Effector memory CD4-positive, alpha-beta T cell (primary cell): ENCODE results near the gene EGFR.

Source experiments
- DNase-seq, 3 donors: peaks; one replicate each; pipeline ENCODE4 v3.0.0-alpha.2; 2020
- H3K27ac ChIP-seq: 2 replicates; pipeline ENCODE4 v1.7.0; 2013; ENCODE audit warnings: mild to moderate bottlenecking, low read length, moderate library complexity; ENCODE audit not compliant: insufficient read depth, poor library complexity, severe bottlenecking
- H3K27me3 ChIP-seq: replicated peaks from 2 replicates; pipeline ENCODE4 v1.7.0; 2013; ENCODE audit warnings: mild to moderate bottlenecking, low read length; ENCODE audit not compliant: insufficient read depth, control insufficient read depth, poor library complexity, severe bottlenecking
- H3K36me3 ChIP-seq: 2 replicates; pipeline ENCODE4 v1.7.0; 2013; ENCODE audit warnings: mild to moderate bottlenecking, low read length, moderate library complexity; ENCODE audit not compliant: control insufficient read depth, insufficient read depth
- H3K4me1 ChIP-seq: 2 replicates; pipeline ENCODE4 v1.7.0; 2013; ENCODE audit warnings: low read length, mild to moderate bottlenecking; ENCODE audit not compliant: control insufficient read depth, insufficient read depth, poor library complexity, severe bottlenecking
- H3K4me3 ChIP-seq: 2 replicates; pipeline ENCODE4 v1.7.0; 2013; ENCODE audit warnings: low read length, low read depth, mild to moderate bottlenecking; ENCODE audit not compliant: insufficient read depth, poor library complexity, severe bottlenecking
- H3K9me3 ChIP-seq: 2 replicates; pipeline ENCODE4 v1.7.0; 2013; ENCODE audit warnings: mild to moderate bottlenecking, low read length, moderate library complexity; ENCODE audit not compliant: control insufficient read depth

The EGFR gene

GRCh38 chr7:55142919-55143600 is 124.2 kb downstream of the EGFR start:
- Histone ChIP-seq H3K36me3 (no peaks in the 10 kb centered on the region), H3K4me3 (no peak overlapping the region), H3K27me3 (no peaks in the 10 kb centered on the region), H3K9me3 (no peaks in the 10 kb centered on the region), H3K4me1 (no peaks in the 10 kb centered on the region), H3K27ac (no peak overlapping the region)
- DNase-seq = no peak

- no peaks in the 10 kb centered on the region for H3K9me3 ChIP-seq
- no peak for DNase-seq
- no peak overlapping the region for H3K4me3 ChIP-seq
- H3K27me3 ChIP-seq = no peaks in the 10 kb centered on the region
- no peaks in the 10 kb centered on the region for H3K36me3 ChIP-seq
- no peaks in the 10 kb centered on the region for H3K4me1 ChIP-seq
- no peak overlapping the region for H3K27ac ChIP-seq
Observed at GRCh38 chr7:55144333-55145317, 125.8 kb downstream of the EGFR start.

- Histone ChIP-seq H3K27me3 (no peaks in the 10 kb centered on the region), H3K9me3 (no peaks in the 10 kb centered on the region), H3K36me3 (no peaks in the 10 kb centered on the region), H3K27ac (no peak overlapping the region), H3K4me1 (no peaks in the 10 kb centered on the region), H3K4me3 (no peak overlapping the region)
- no peak for DNase-seq
Observed at GRCh38 chr7:55145606-55146005, 126.8 kb downstream of the EGFR start.

GRCh38 chr7:55147101-55147500 is 128.3 kb downstream of the EGFR start:
- no peaks in the 10 kb centered on the region for H3K9me3 ChIP-seq
- no peak overlapping the region for H3K4me3 ChIP-seq
- no peaks in the 10 kb centered on the region for H3K4me1 ChIP-seq
- no peaks in the 10 kb centered on the region for H3K27me3 ChIP-seq
- no peak for DNase-seq
- no peak overlapping the region for H3K27ac ChIP-seq
- no peaks in the 10 kb centered on the region for H3K36me3 ChIP-seq

DNA sequence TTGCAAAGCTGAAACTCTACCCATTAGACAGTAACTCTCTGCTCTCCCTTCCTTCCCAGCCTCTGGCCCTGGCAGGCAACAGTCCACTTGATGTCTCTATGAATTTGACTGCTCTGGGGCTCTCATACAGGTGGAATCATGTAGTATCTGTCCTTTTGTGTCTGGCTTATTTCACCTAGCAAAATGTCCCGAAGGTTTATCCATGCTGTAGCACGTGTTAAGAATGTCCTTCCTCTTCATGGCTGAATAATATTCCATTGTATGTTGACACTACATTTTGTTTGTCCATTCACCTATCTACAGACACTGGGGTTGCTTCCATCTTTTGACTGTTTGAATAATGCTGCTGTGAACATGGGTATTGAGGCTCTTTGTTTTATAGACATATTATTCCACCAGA is 128.9 kb downstream of the EGFR start:
- H3K9me3 ChIP-seq = no peaks in the 10 kb centered on the region

DNA sequence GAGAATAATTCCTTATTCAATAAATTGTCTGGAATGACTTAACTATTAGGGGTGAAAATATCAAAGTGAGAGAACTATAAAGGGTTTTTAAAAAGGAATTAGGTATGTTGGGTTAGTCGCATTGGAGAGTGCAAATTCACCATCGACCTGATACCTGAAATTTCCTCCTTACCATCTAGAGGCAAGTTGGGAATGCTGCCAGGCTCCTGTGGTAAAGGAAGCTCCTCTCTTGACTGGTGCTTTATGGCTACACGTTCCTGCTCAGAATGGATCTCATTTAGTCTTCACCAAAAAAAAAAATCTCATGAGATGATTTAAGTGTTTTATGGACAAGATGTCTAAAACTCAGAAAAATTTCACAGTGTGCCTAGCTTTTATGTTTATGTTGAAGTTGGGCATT is 129.8 kb downstream of the EGFR start:
- no peak for DNase-seq
- H3K36me3 ChIP-seq = no peaks in the 10 kb centered on the region
- H3K4me3 ChIP-seq = no peak overlapping the region
- H3K4me1 ChIP-seq = no peaks in the 10 kb centered on the region
- H3K27me3 ChIP-seq = no peaks in the 10 kb centered on the region
- no peak overlapping the region for H3K27ac ChIP-seq
- no peaks in the 10 kb centered on the region for H3K9me3 ChIP-seq

More for the DNA sequence above, 128.9 kb downstream of the EGFR start:
- DNase-seq = no peak
- no peaks in the 10 kb centered on the region for H3K27me3 ChIP-seq
- no peak overlapping the region for H3K4me3 ChIP-seq
- H3K36me3 ChIP-seq = no peaks in the 10 kb centered on the region
- no peak overlapping the region for H3K27ac ChIP-seq
- H3K4me1 ChIP-seq = no peaks in the 10 kb centered on the region

- Histone ChIP-seq H3K4me1 (no peaks in the 10 kb centered on the region), H3K27me3 (no peaks in the 10 kb centered on the region), H3K36me3 (no peaks in the 10 kb centered on the region), H3K4me3 (no peak overlapping the region), H3K9me3 (no peaks in the 10 kb centered on the region), H3K27ac (no peak overlapping the region)
- DNase-seq = no peak
Observed at GRCh38 chr7:55149001-55149400, 130.2 kb downstream of the EGFR start.

DNA sequence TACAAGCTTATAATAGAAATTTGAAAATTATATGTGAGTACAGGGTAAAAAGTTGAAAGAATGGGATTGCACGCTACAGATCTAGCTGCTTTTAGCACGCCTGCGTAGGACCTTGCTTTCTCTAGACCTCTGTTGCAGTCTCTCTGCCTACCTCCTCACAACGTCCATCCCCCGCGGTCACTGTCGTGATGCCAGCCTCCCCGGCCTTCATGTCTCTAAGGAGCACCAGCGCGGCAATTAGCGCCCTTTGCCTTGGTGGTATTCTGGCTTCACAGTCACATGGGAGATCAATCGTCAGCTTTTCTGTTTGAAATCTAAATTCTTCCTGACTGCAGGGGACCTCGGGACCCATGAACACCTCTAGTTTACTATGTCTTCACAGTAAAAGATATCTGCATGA is 131.3 kb downstream of the EGFR start:
- Histone ChIP-seq H3K36me3 (no peaks in the 10 kb centered on the region), H3K27ac (no peak overlapping the region)
- no peak for DNase-seq

GRCh38 chr7:55150709-55151451 is 132.1 kb downstream of the EGFR start:
- Histone ChIP-seq H3K27ac (no peak overlapping the region), H3K4me1 (no peaks in the 10 kb centered on the region), H3K9me3 (no peaks in the 10 kb centered on the region), H3K36me3 (no peaks in the 10 kb centered on the region), H3K27me3 (no peaks in the 10 kb centered on the region), H3K4me3 (no peak overlapping the region)
- no peak for DNase-seq

More for the DNA sequence above, 131.3 kb downstream of the EGFR start:
- H3K9me3 ChIP-seq = no peaks in the 10 kb centered on the region
- H3K4me3 ChIP-seq = no peak overlapping the region
- H3K27me3 ChIP-seq = no peaks in the 10 kb centered on the region
- H3K4me1 ChIP-seq = no peaks in the 10 kb centered on the region
